DMS 273 (cell line): Measurements from ENCODE around the gene PAX8.
"Not testable (repeated sequence)": the region's sequence is repeated elsewhere in the genome, so short reads cannot be mapped to it uniquely, and the experiment has no call there.

Source experiments
- DNase-seq: peaks from one replicate; lab custom pipeline; 2025; ENCODE audit not compliant: unreplicated experiment; lab: John Stamatoyannopoulos, UW

The PAX8 gene

DNA sequence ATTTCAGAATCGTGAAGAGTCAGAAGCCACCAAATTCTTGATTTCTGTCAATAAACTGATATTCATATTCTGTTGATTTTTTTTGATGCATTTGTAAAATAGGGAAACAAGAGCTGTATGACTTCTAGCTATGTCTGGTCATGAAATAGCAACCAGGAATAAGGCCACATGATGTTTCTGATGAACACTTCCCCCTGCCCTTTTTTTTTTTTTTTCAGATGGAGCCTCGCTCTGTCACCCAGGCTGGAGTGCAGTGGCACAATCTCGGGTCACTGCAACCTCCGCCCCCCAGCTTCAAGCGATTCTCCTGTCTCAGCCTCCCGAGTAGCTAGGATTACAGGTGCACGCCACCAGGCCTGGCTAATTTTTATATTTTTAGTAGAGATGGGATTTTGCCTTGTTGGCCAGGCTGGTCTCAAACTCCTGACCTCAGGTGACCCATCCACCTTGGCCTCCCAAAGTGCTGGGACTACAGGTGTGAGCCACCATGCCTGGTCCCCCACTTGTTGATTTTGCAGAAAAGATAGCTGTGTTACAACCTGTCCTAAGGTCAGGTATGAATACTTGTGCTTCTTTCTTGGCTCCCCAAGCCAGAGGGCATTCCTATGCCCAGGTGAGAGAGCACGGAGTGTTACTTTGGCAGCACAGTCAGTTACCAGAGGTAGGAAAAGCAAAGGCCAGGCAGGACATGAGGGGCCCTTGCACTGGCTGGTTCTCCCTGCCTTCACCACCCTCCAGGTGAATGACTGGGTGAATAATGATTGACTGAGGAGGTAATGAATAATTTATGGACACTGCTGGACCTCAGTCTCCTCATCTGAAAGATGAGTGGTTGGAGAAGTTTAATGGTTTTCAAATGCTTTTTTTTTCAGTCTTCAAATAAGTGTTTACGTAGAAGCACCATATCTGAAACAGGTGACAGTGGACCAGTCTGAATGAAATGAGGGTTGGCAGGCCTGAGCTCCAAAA, 39.6 kb downstream of the PAX8 start:
- DNase-seq, result no peak

DNA sequence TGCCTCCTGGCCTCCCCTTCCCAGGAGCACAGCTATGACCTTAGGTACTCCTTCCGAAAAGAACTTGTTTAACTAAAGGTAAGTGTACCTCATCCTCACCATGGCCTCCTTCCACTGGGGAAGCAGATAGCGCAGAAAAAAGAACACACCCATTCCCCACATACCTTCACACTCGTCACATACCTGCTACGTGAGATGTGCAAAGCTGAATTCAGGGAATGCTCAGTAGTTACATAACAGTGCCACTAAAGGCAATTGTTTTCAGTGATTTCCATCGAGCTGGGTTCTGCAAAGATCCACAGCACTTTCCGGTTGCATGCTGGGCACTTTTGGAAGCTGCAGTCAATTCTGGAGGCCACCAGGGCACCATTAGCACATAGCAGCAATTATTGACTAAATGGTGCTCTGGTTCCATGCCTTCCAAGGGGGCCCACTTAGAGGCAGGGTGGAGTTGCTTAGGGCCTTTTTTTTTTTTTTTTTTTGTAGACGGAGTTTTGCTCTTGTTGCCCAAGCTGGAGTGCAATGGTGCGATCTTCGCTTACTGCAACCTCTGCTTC, 41.0 kb downstream of the PAX8 start:
- no peak for DNase-seq

DNA sequence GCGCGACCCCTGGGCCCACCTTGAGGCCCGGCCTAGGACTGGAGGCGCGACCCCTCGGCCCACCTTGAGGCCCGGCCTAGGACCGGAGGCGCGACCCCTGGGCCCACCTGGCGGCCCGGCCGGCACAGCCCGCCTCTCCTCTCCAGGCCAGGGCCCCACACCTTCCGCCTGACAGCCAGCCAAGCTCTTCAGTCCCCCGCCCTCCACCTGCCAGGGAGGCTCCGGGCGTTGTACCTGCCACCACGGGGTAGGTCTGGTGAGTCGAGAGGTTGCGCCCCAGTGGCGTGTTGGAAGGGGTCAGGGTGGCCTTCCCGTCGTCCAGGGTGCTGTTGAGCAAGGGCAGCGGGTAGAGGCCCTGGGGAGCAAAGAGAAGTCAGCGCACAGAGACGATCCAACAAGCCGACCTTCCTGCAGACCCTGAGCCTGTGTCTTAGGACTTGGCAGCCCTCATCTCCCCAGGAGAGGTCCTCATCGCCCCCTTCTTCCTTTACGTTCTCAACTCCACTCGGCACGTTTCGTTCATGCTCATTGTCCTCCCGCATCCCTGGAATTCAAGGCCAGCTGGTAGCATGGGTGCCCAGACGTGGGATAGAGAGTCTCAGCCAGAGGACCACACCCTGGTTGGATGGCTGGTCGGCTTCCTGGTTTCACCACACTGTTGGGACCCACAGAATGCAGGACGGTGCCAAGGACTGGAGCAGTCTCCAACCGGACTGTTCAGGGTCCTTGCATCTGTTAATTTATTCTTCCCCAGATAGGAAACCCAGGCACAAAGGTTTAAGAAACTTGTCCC, 42.2 kb downstream of the PAX8 start:
- DNase-seq, result no peak

DNA sequence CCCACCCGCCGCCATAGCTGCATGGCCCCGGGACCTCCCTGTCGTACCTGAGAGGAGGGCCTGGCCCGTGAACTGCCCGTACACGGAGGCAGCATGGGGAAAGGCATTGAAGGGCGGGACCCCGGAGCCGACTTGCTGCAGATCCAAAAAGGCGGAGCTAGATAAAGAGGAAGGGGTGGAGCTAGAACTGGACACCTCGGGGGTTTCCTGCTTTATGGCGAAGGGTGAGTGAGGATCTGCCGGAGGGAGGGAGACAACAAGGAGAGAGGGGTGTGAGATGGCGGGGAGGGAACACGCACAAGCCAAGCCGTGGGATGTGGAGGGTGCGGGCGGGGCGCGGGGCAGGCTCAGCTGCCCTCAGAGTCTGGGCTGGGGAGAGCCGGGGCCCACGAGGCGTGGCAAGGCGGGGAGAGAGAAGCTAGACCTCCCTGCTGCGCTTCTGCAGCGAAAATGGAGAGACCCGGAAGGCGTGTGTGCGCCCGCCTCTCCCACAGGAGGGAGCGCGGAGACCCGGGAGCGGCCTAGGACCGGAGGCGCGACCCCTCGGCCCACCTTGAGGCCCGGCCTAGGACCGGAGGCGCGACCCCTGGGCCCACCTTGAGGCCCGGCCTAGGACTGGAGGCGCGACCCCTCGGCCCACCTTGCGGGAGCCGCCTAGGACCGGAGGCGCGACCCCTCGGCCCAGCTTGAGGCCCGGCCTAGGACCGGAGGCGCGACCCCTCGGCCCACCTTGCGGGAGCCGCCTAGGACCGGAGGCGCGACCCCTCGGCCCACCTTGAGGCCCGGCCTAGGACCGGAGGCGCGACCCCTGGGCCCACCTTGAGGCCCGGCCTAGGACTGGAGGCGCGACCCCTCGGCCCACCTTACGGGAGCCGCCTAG, 43.1 kb downstream of the PAX8 start:
- not testable (repeated sequence) for DNase-seq

DNA sequence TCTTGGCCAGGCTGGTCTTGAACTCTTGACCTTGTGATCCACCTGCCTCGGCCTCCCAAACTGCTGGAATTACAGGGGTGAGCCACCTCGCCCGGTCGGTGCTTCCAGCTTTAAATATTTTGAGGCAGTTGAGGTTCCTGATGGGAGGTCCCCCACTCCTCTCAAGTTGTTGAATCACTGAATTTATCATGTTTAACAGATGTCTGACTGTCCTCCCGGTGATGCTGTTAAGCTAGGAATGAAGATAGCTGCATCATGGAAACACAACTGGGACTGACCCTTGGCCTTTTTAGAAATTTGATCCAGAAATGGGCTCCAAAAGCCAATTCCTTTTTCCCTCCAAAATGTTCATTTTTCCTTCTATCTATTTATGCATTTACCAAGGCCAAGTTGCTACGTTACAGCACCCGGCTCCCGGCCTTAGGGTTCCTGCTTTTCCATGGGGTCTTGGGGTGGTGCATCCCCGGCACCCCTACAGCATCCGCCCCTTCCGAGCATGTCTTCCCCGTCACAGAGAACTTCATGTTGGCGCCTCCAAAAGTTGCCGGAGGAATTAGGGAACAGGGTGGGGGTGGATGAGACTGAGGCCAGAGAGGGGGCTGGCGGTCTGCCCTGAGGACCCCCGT, 43.9 kb downstream of the PAX8 start:
- no peak for DNase-seq

DNA sequence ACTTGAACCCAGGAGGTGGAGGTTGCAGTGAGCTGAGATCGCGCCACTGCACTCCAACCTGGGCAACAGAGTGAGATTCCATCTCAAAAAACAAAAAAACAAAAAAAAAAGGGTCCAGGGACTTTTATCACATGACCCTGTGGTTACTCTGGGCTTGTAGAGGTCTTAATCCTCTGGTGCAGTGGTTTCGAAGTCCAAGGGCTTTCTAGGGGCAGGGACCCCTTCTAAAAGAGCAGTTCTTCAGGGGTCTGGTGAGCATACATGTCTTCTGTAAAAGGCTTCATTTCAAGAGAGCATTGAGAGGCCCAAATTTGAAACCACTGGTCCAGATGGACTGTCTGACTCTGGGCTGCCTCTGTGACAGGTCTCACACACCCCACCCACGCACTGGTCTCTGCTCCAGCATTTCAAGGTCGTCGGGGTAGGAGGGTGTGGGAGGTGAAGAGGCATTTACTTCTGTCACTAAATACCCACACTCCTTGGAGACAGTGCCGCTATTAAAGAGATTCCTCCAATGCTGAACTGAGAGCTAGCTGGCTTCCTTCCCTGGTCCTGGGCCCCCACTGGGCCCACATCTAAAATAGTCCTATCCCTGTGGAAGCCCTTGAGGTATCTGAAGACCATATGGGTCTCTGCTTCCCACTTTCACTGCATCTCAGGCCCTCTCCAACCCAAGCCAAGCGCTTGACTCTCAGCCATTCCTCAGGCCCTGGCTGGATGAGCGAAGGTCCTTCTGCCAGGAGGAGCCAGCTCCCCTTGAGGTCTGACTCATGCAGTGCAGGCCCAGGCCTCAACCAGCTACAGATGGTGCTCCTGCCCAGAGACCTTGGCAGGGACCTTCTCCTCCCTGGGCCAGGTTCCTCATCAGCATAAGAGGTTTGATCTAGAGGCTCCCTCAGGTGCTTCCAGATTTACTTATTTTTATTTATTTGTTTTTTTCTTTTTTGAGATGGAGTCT, 44.8 kb downstream of the PAX8 start:
- peak; percentile 78 for DNase-seq

DNA sequence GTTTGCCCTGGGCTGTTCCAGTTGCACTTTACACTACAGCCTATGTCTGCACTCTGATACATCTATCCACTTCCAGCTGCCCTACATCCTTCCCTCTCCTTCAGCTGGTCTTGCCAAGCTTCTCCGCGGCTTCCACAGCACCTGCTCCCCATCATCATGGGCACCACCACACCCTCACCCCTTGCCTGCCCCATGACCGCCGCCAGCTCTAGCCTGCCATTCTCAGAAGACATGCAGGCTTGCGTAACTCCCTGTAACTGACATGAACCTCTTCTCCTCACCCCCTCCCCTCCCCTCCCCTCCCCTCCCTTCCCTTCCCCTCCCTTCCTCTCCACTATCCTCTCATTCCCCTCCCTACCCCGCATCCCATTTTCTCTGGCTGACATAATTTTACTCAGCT, 46.0 kb downstream of the PAX8 start:
- DNase-seq, result no peak

DNA sequence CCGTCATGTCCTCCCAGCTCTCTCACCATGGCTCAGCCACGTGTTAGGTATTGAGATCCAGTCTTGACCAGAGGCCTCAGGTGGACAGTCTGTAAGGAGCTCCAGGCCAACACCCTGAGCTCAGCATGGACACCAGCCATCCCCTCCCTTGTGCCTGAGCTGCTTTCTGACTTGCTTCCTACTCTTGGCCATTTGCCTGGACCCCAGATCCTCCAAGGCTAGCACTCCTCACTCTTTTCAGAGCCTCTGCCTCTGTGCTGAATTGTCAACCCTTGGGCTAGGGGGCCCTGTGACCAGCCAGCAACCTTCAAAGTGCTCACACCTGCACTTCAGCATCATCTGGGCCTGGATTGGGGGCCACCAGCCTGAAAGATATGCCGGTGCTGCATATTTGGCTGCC, 46.6 kb downstream of the PAX8 start:
- DNase-seq, result no peak

DNA sequence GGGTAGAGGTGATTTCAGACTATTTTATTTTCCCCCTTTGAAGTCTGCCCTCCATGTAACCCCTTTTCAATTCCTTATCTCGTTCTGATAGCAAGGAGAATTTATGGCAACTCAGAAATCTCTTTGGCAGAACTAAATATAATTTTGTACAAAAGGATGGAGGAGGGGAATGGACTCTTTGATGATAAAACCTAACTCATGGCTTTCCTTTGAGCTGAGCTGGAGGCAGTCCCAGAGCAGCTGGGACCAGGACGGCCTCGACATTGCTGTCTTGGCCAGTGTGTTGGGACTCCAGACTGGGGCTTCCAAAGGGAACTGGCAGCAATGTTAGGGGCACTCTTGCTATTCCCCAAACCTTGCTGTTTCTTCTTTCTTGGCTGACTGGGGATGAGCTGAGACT, 47.7 kb downstream of the PAX8 start:
- no peak for DNase-seq

DNA sequence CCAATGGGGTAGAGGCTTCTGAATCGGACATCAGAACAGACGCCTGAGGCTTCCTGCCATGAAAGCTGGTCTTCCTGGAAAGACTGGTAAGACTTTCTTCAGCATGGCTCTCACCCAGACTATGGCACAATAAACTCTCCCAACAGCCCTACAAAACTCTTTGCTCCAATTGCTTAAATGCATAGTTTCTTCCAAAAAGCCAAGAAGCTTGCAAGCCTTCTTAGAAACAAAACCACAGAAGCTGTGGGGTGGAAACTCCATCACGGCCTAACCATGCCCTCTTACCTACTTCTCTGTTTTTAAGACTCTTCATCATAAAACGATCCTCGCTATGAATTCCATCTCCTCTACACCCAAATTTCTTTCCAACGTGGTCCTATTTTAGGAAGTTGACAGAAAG, 48.2 kb downstream of the PAX8 start:
- no peak for DNase-seq

DNA sequence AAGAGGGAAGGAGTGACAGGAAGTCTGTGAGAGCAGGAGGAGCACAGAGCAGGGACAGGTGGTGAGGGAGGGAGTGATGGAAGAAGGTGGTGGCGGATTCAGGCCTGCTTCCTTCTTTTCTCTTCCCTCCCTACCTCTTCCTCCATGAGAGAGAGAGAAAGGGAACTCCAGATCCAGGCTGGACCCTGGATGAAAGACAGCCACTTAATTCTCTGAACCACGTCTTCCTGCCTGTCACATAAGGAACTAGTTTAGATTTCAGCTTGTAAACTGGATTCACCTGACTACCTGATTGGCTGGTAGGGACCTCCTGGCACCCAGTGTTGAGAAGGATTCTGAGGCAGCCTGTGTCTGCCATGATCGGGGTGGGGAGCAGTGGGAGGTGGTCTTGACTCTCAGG, 48.9 kb downstream of the PAX8 start:
- DNase-seq, result no peak

DNA sequence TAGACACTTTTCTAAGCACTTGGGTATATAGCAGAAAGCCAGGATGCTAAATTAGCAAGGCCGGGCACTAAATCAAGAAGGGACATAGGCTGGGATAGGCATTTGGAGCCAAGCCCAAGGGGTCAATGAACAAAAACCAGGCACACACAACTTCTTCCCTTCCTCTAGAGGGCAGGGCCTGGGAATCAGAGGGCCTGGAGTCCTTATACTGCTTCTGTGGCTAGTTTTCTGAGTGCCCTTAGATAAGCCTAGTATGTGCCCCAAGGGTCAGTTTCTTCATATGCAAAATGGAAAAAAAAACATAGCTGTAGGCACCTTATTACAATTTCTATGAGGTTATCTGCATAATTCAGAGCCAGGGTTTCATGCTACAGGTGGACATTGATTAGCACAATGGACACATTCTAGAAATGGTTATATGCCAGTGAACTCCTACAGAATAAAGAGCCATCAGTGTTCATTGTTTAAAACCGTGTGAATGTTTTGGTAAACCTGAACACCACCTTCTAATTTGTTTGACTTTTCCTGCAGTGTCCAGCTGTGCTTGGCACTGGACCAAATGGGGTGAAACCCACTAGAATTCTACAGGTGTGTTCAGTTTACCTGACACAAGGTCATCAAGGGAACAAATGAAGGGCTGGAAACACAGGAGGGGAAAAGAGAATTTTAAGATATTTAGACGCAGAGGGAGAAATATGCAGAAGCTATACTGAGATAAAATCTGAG, 49.6 kb downstream of the PAX8 start:
- DNase-seq, result peak; percentile 9

DNA sequence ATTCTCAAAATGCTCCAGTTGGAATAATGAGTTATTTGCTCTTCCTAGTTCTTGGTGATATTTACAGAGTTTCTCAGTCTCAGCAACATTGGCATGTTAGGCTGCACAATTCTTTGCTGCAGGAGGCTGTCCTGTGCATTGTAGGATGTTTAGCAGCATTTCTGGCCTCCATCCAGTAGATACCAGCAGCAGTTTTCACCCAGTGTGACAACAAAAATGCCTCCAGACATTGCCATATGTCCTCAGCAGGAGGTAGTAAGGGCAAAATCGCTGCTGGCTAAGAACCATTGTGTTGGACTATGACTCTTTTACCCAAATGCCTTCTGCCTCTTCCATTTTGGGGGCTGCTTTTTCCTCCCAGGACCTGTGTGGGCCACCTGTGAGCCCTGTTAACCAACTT, 50.4 kb downstream of the PAX8 start:
- peak; percentile 57 for DNase-seq

DNA sequence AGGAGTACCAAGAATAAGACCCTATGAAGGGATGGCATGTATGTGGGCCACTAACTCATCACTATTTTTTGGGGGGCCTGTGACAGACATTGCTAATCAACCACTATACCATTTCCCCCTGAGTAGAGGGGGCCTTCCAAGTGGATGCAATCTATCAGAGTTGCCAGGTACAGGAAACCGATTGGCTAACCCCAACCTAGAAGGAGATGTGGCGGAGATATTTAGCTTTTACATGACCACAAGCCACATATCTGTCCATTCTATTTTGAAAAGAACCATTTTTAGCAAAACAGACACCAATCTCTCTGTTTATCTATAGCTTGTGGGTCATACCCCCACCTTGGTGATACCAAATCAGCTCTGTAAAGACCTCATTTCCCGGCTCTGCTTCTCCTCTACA, 51.0 kb downstream of the PAX8 start:
- DNase-seq, result no peak

DNA sequence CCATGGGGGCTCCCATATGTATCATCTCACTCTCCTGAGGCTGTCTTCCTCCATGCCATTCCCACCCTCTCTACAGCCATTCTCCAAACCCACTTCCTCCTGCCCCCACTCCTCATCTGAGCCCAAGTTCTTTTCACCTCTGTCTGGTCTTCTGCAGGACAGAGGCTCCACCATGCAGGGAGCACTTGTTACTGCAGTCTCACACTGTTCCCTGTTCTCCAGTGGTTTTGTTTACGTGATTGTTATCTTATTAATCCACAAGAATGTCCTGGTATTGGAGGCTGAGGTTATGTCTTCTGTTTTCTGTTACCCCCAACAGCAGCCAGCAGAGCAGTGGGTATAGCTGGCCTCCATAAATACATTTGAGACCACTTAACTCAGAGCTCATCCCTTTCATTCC, 51.4 kb downstream of the PAX8 start:
- no peak for DNase-seq

DNA sequence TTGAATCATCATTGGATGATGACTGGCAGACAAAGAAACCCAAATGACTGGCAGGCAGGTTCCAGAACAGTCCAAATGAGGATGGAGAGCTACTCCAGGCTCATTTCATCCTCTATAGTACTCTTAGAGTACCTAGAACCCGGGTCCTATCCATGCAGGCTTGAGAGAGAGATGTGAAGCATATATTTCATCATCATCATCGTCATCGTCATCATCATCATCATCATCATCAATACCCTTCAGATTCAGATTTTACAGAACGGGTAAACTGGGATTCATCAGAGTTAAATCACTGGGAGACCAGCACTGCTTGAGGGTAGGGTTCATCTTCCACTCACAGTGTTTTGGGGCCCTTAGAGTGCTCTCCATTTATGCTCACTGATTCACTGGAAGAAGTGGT, 52.3 kb downstream of the PAX8 start:
- DNase-seq, result no peak

DNA sequence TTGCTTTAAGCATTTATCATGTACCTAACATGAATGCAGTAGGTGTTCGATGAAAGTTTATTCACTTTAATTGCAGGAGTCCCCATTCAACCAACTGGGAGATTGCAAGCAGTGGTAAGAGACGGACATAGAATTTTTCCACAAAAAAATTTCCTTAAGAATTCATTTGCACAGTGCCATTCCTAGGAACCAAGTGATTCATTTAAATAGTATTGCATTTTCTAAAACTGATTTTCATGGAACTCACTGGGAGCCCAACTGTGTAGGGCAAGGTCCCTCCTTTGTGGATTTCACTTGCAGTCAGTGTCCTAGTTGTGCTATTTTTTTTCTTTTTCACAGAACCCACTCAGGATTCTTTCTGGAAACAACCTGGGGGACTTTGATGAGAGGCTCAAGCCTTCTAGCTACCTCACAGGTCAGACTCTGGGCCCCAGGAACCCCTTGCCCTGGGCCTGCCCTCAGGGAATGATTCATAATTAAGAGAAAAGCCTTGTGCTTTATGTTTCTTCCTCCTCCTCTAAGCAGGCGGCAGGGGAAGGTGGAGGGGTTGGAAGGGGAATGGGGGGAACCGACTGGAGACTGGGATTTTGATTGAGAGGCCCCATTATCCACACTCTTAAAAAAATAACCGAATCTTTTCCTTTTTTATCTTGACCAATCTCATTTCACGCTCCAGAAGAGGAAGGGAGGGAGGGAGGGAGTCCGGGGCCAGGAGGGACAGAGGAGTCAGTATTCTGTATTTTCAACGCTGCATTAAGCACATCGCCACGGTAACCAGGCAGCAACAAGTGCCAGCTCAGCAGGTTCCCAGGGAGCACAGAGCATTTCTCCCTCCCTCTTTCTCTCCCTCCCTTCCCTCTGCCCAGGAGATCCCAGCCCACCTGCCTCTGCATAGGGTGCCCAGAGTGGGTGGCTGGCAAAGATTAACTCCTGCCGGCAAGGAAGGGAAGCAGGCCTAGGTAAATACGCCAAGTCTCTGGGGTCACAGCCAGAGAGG, 53.2 kb downstream of the PAX8 start:
- DNase-seq, result peak; percentile 69
